Stomach (tissue), 9 donors: ENCODE results near the gene SPNS1. TPM values are rescaled to one million over a fixed set of nuclear protein-coding genes. Genes with fewer than 3 reads are reported as not detected.

ENCODE experiments used
- DNase-seq, 2 donors: peaks; one replicate each; pipeline versions ENCODE4 v3.0.0 to v3.0.0-alpha.2; 2013 to 2019
- H3K27ac ChIP-seq, 5 donors: fragments of 200-600 bp in 4 of 5; sonication (generic) in 4 of 5; one replicate each; pipeline ENCODE4 v1.5.1; 2013 to 2019; ENCODE audit warnings: mild to moderate bottlenecking in 1 of 5, moderate library complexity in 1 of 5
- H3K27me3 ChIP-seq, 3 donors: fragments of 200-600 bp; sonication (generic); one replicate each; pipeline ENCODE4 v1.5.1; 2017 to 2019; ENCODE audit warnings: mixed run types in 1 of 3
- H3K36me3 ChIP-seq, 4 donors: fragments of 200-600 bp; sonication (generic); 1 replicate in 3 of 4; 2 replicates in 1 of 4; pipeline ENCODE4 v1.5.1; 2016 to 2019
- H3K4me1 ChIP-seq, 4 donors: fragments of 200-600 bp; sonication (generic); one replicate each; pipeline ENCODE4 v1.5.1; 2016 to 2019
- H3K4me3 ChIP-seq, 4 donors: fragments of 200-600 bp; sonication (generic) in 3 of 4; one replicate each; pipeline ENCODE4 v1.5.1; 2016 to 2019; ENCODE audit warnings: mild to moderate bottlenecking in 1 of 4
- H3K9me3 ChIP-seq, 4 donors: fragments of 200-600 bp; sonication (generic); one replicate each; pipeline ENCODE4 v1.5.1; 2016 to 2019
- EP300 ChIP-seq: sonication (generic); formaldehyde crosslinking; IDR thresholded peaks from one replicate; pipeline ENCODE4 v1.6.1; 2017; ENCODE audit warnings: antibody characterized with exemption
- POLR2A ChIP-seq, 4 donors: fragments of 450-650 bp; IDR thresholded peaks; one replicate each; pipeline ENCODE4 v1.6.1; 2016; ENCODE audit warnings: antibody characterized with exemption in 4 of 4, control low read depth in 2 of 4, mild to moderate bottlenecking in 1 of 4, moderate library complexity in 1 of 4
- POLR2AphosphoS5 ChIP-seq, 3 donors: sonication (generic); formaldehyde crosslinking; IDR thresholded peaks; one replicate each; pipeline ENCODE4 v1.6.1; 2016; ENCODE audit warnings: antibody characterized with exemption in 3 of 3
- WGBS, 5 donors: extraction: QIAGEN DNeasy Blood & Tissue Kit in 3 of 5; methylation state at CpG; one replicate each; pipeline versions ENCODE4 v1.1.5 to v1.1.7; 2013 to 2018; 5-methylcytosine and 5-hydroxymethylcytosine counted together
- intact Hi-C: fragments of 100-400 bp; cut with DNase I; formaldehyde crosslinking; loops from one replicate; pipeline ENCODE4 v1.15.1; 2023; ENCODE audit warnings: low total_unique reads
- polyA plus RNA-seq, 3 donors: library from polyadenylated mRNA; stranded (reverse); fragments of 200-250 nt; gene quantifications; one replicate each; pipeline ENCODE4 v1.2.3, GENCODE V29; 2013
- total RNA-seq, 5 donors: library from RNA; depleted of rRNA; stranded (reverse); fragments of >200 nt; gene quantifications; one replicate each; pipeline versions ENCODE4 v1.1.0 to v1.2.3, GENCODE V29; 2014 to 2016
- TF ChIP-seq, protein P1 (sequence below), 7 experiments: fragments of 450-650 bp in 4 of 7; fragments of 200-600 bp in 3 of 7; sonication (generic) in 3 of 7; IDR thresholded peaks; one replicate each; pipeline ENCODE4 v1.5.1; 2016 to 2019; ENCODE audit warnings: antibody characterized with exemption in 7 of 7, control low read depth in 2 of 7, mild to moderate bottlenecking in 1 of 7
- donor health status: healthy with polysubstance abuse.
- donor health status: Bipolar disorder and iron deficiency.
- donor health status: healthy.

Gene SPNS1
- total and polyA plus RNA-seq, 8 donors, result 6.1 to 48.3 (median 20.3) TPM

DNA sequence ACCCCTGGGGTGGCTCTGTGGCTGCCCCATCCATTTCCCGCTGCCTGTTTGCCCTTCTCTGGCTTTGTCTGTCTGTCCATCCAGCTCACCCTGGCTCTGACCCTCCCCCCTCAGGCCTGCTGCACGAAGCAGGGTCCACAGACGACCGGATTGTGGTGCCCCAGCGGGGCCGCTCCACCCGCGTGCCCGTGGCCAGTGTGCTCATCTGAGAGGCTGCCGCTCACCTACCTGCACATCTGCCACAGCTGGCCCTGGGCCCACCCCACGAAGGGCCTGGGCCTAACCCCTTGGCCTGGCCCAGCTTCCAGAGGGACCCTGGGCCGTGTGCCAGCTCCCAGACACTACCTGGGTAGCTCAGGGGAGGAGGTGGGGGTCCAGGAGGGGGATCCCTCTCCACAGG, 9.5 kb downstream of the SPNS1 start:
- Histone ChIP-seq H3K9me3 (peaks cover 0 to 12% (median 3%) of the 10 kb centered on the region in 4 donors), H3K4me1 (peaks cover 0 to 10% (median 0%) of the 10 kb centered on the region in 4 donors), H3K27me3 (no peaks in the 10 kb centered on the region), H3K36me3 (peaks cover 66 to 100% (median 100%) of the 10 kb centered on the region in 4 donors), H3K4me3 (peak overlapping the region in 2 of 4 donors; percentile 31 to 37), H3K27ac (peak overlapping the region; percentile 24 to 71 (median 50))
- DNase-seq, result no peak
- WGBS, 5 donors, result 58 to 100% (median 76%) methylated on average over 1 to 12 of the region's 12 CpGs
- no peak for TF ChIP-seq POLR2AphosphoS5 (IDR thresholded peaks at IDR 0.05)
- TF ChIP-seq POLR2A (IDR thresholded peaks at IDR 0.05), result no peak
- no peak for TF ChIP-seq EP300
- TF ChIP-seq, protein P1, sequence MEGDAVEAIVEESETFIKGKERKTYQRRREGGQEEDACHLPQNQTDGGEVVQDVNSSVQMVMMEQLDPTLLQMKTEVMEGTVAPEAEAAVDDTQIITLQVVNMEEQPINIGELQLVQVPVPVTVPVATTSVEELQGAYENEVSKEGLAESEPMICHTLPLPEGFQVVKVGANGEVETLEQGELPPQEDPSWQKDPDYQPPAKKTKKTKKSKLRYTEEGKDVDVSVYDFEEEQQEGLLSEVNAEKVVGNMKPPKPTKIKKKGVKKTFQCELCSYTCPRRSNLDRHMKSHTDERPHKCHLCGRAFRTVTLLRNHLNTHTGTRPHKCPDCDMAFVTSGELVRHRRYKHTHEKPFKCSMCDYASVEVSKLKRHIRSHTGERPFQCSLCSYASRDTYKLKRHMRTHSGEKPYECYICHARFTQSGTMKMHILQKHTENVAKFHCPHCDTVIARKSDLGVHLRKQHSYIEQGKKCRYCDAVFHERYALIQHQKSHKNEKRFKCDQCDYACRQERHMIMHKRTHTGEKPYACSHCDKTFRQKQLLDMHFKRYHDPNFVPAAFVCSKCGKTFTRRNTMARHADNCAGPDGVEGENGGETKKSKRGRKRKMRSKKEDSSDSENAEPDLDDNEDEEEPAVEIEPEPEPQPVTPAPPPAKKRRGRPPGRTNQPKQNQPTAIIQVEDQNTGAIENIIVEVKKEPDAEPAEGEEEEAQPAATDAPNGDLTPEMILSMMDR (IDR thresholded peaks at IDR 0.05), result no peak
- intact Hi-C loops, result no loop called here

DNA sequence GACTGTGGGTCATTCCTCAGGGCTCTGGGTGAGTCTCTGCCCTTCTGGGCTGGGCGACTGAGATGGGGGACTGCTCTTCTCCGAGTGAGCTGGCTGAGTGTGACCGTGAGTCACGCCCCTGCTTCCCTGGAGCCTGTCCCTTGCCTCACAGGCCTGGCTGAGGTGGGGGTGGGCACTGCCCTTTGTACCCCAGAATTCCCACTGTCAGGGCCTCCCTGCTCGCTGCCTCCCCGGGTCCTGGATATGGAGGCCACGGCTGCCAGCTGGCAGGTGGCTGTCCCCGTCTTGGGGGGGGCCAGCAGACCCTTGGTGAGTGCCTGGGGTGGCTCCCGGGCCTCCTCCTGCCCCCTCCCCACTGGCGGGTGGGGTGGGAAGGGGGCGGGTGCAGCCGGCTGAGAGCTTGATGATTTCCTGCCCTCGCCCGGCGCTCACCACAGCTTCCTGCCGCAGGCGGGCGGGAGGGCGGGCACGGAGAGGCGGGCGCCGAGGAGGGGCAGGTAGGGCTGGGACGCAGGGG, 10.1 kb downstream of the SPNS1 start, which contains the start of gene LAT:
TSS of gene LAT (plus strand) at position 434 of the 517 bp plus-strand sequence. CDS start 366 bp downstream, outside the sequence.
- Histone ChIP-seq H3K27ac (peak within 1 kb of the TSS; percentile 24 to 71 (median 50)), H3K36me3 (peaks cover 63 to 100% (median 100%) of the 10 kb centered on the region in 4 donors), H3K27me3 (no peaks in the 10 kb centered on the region), H3K4me1 (peaks cover 0 to 10% (median 0%) of the 10 kb centered on the region in 4 donors), H3K9me3 (peaks cover 0 to 12% (median 3%) of the 10 kb centered on the region in 4 donors), H3K4me3 (peak within 1 kb of the TSS; percentile 23 to 37 (median 30))
- TF ChIP-seq, protein P1 (IDR thresholded peaks at IDR 0.05), result no peak
- no peak for TF ChIP-seq POLR2AphosphoS5 (IDR thresholded peaks at IDR 0.05)
- no peak for TF ChIP-seq POLR2A (IDR thresholded peaks at IDR 0.05)
- TF ChIP-seq EP300, result no peak
- intact Hi-C loops, result no loop called here
- WGBS, 5 donors, result 62 to 89% (median 70%) methylated on average over 7 to 24 of the region's 24 CpGs
- peak; percentile 40 to 56 for DNase-seq

DNA sequence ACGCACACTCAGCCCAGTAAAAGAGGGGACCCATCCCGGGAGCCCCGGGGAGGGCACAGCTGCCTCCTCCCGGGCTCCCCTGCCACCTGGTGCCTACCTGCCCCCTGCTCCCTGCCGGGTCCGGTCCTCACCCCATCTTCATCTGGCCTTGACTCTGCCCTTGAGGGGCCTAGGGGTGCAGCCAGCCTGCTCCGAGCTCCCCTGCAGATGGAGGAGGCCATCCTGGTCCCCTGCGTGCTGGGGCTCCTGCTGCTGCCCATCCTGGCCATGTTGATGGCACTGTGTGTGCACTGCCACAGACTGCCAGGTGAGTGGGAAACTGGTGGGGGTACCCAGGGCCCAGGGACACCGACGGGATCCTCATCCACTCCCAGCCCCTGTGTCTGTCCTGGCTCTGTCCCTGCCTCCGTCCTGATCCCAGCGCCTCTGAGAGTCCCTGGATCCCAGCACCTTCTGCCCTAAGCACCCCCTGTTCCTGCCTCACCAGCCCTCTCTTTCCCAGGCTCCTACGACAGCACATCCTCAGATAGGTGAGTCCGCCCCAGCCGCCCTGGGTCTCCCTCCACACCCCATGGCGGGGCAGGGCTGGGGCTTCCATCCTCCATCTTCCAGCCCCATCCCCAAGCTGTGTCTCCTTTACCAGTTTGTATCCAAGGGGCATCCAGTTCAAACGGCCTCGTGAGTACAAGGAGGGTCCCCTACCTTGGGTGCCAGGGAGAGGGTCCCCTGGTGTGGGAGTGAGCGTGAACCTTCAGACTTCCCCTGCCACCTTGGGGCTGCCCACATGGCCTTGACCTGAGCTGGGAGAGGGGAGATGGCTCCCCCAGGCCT, 10.8 kb downstream of the SPNS1 start:
- DNase-seq, result no peak
- H3K27ac ChIP-seq, result peak overlapping the region; percentile 10 to 71 (median 50)

DNA sequence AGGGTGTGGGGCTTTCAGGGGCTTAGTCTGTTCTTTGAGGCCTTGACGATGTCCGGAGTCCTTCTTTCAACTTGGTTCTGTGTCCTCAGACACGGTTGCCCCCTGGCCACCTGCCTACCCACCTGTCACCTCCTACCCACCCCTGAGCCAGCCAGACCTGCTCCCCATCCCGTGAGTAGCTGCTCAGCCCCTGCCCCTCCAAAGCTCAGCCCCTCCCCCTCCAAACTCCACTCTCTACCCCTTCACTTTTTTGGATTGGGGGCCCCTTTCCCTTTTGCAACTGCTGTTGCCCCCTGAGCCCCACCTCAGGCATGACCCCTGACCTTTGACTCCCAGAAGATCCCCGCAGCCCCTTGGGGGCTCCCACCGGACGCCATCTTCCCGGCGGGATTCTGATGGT, 11.5 kb downstream of the SPNS1 start:
- intact Hi-C loops, result no loop called here
- Histone ChIP-seq H3K4me3 (peak overlapping the region; percentile 11 to 37 (median 22)), H3K9me3 (peaks cover 0 to 12% (median 3%) of the 10 kb centered on the region in 4 donors), H3K27ac (peak overlapping the region in 2 of 5 donors; percentile 46 to 71), H3K4me1 (peaks cover 0 to 10% (median 0%) of the 10 kb centered on the region in 4 donors), H3K36me3 (peaks cover 55 to 98% (median 97%) of the 10 kb centered on the region in 4 donors), H3K27me3 (no peaks in the 10 kb centered on the region)
- DNase-seq, result no peak
- no peak for TF ChIP-seq POLR2A (IDR thresholded peaks at IDR 0.05)
- TF ChIP-seq POLR2AphosphoS5 (IDR thresholded peaks at IDR 0.05), result no peak
- TF ChIP-seq, protein P1 (IDR thresholded peaks at IDR 0.05), result no peak
- no peak for TF ChIP-seq EP300
- 86 to 99% (median 91%) methylated on average over 9 of the region's 9 CpGs for WGBS, 5 donors

More for the DNA sequence above, 10.8 kb downstream of the SPNS1 start:
- intact Hi-C loops, result no loop called here
- Histone ChIP-seq H3K36me3 (peaks cover 59 to 100% (median 100%) of the 10 kb centered on the region in 4 donors), H3K4me1 (peaks cover 0 to 10% (median 0%) of the 10 kb centered on the region in 4 donors), H3K4me3 (peak overlapping the region; percentile 23 to 37 (median 30)), H3K27me3 (no peaks in the 10 kb centered on the region), H3K9me3 (peaks cover 0 to 12% (median 3%) of the 10 kb centered on the region in 4 donors)
- TF ChIP-seq, protein P1 (IDR thresholded peaks at IDR 0.05), result no peak
- TF ChIP-seq POLR2A (IDR thresholded peaks at IDR 0.05) (no peak), EP300 (no peak), POLR2AphosphoS5 (IDR thresholded peaks at IDR 0.05) (no peak)
- 74 to 86% (median 76%) methylated on average over 15 to 19 of the region's 19 CpGs for WGBS, 5 donors
